Astrocyte (in vitro differentiated cells and primary cell): ENCODE measurements around the gene SH3GL2. TPM values are rescaled to one million over a fixed set of nuclear protein-coding genes. Genes with fewer than 3 reads are reported as not detected.
A peak's percentile ranks its signal among the peaks of the same experiment; 100 is the strongest.

Source experiments
- DNase-seq: peaks from one replicate; pipeline ENCODE4 v3.0.0-alpha.2; 2010; ENCODE audit warnings: low read depth
- FAIRE-seq: peaks from 2 replicates; lab custom pipeline; 2011; peaks lifted over from hg19 to GRCh38; lab: Jason Lieb, UNC
- H2AFZ ChIP-seq: 2 replicates; pipeline ENCODE4 v1.6.0; 2012; ENCODE audit warnings: low read depth, low read length, inconsistent platforms
- H3K27ac ChIP-seq: 2 replicates; pipeline ENCODE4 v1.5.1; 2011; ENCODE audit warnings: low read depth, low read length, inconsistent platforms
- H3K27me3 ChIP-seq: 2 replicates; pipeline ENCODE4 v1.6.0; 2011; ENCODE audit warnings: low read length, inconsistent platforms; ENCODE audit not compliant: insufficient read depth
- H3K36me3 ChIP-seq: 2 replicates; pipeline ENCODE4 v1.5.1; 2011; ENCODE audit warnings: low read length, inconsistent platforms; ENCODE audit not compliant: insufficient read depth
- H3K4me1 ChIP-seq: 2 replicates; pipeline ENCODE4 v1.5.1; 2011; ENCODE audit warnings: low read length, inconsistent platforms; ENCODE audit not compliant: insufficient read depth
- H3K4me2 ChIP-seq: 2 replicates; pipeline ENCODE4 v1.6.0; 2012; ENCODE audit warnings: low read length, inconsistent platforms
- H3K4me3 ChIP-seq: 2 replicates; pipeline ENCODE4 v1.5.1; 2011; ENCODE audit warnings: low read depth, mild to moderate bottlenecking, low read length, inconsistent platforms; ENCODE audit not compliant: insufficient read depth
- H3K79me2 ChIP-seq: 2 replicates; pipeline ENCODE4 v1.6.0; 2012; ENCODE audit warnings: mild to moderate bottlenecking, low read length, inconsistent platforms; ENCODE audit not compliant: insufficient read depth
- H3K9ac ChIP-seq: 2 replicates; pipeline ENCODE4 v1.6.0; 2012; ENCODE audit warnings: mild to moderate bottlenecking, low read length, inconsistent platforms
- H3K9me3 ChIP-seq: 2 replicates; pipeline ENCODE4 v1.5.1; 2012; ENCODE audit warnings: low read depth, mild to moderate bottlenecking, low read length, inconsistent platforms; ENCODE audit not compliant: insufficient read depth
- H4K20me1 ChIP-seq: 2 replicates; pipeline ENCODE4 v1.6.0; 2012; ENCODE audit warnings: low read length, inconsistent platforms; ENCODE audit not compliant: insufficient read depth
- H3K27ac Mint-ChIP-seq: one replicate; pipeline ENCODE4 v1.8.0; 2021; ENCODE audit warnings: mild to moderate bottlenecking, mixed read lengths; ENCODE audit not compliant: unreplicated experiment
- H3K27me3 Mint-ChIP-seq: one replicate; pipeline ENCODE4 v1.8.0; 2021; ENCODE audit warnings: low read depth, mixed read lengths; ENCODE audit not compliant: unreplicated experiment
- H3K36me3 Mint-ChIP-seq: one replicate; pipeline ENCODE4 v1.8.0; 2021; ENCODE audit warnings: low read depth, mixed read lengths; ENCODE audit not compliant: unreplicated experiment
- H3K4me1 Mint-ChIP-seq: one replicate; pipeline ENCODE4 v1.8.0; 2021; ENCODE audit warnings: low read depth, mixed read lengths; ENCODE audit not compliant: unreplicated experiment
- H3K4me3 Mint-ChIP-seq: one replicate; pipeline ENCODE4 v1.8.0; 2021; ENCODE audit warnings: mild to moderate bottlenecking, moderate library complexity, mixed read lengths; ENCODE audit not compliant: unreplicated experiment
- H3K9me3 Mint-ChIP-seq: one replicate; pipeline ENCODE4 v1.8.0; 2021; ENCODE audit warnings: mild to moderate bottlenecking, mixed read lengths; ENCODE audit not compliant: unreplicated experiment
- EZH2 ChIP-seq: IDR thresholded peaks from 2 replicates; pipeline ENCODE4 v1.6.1; 2012; ENCODE audit warnings: mild to moderate bottlenecking, low read length, inconsistent platforms; ENCODE audit not compliant: insufficient read depth
- total RNA-seq: library from RNA; stranded (reverse); gene quantifications from 2 replicates; pipeline ENCODE4 v1.2.1, GENCODE V29; 2021
- TF ChIP-seq, protein P1 (sequence below): IDR thresholded peaks from 2 replicates; pipeline ENCODE4 v1.5.1; 2011; ENCODE audit warnings: low read depth, mild to moderate bottlenecking, inconsistent platforms, low read length, moderate library complexity; ENCODE audit not compliant: insufficient read depth

SH3GL2 gene
- total RNA-seq, 1 donor from 2014 or later = 0.16 TPM

DNA sequence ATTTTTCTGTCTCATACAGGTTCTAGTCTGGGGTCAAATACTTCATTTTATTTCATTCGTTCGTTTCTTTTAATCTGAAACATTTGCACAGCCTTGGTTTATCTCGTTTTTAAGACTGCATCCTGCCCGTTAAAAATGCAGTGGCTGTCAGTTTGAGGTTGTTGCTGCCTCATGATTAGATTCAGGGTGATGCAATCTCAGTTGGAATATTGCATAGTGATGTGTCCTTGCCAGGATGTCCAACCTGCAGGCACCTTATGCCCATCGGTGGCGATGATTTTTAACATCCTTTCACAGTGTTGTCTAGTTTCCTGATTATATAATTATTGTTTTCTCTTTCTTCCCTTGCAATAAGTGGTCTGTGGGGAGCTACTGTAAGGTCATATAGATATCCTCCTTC is 45.1 kb downstream of the SH3GL2 start:
- no peak for DNase-seq
- TF ChIP-seq, protein P1, sequence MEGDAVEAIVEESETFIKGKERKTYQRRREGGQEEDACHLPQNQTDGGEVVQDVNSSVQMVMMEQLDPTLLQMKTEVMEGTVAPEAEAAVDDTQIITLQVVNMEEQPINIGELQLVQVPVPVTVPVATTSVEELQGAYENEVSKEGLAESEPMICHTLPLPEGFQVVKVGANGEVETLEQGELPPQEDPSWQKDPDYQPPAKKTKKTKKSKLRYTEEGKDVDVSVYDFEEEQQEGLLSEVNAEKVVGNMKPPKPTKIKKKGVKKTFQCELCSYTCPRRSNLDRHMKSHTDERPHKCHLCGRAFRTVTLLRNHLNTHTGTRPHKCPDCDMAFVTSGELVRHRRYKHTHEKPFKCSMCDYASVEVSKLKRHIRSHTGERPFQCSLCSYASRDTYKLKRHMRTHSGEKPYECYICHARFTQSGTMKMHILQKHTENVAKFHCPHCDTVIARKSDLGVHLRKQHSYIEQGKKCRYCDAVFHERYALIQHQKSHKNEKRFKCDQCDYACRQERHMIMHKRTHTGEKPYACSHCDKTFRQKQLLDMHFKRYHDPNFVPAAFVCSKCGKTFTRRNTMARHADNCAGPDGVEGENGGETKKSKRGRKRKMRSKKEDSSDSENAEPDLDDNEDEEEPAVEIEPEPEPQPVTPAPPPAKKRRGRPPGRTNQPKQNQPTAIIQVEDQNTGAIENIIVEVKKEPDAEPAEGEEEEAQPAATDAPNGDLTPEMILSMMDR = no peak
- no peak for TF ChIP-seq EZH2
- FAIRE-seq = no peak
- Mint-ChIP-seq H3K4me1 (peaks cover 8% of the 10 kb centered on the region), H3K4me3 (no peak overlapping the region), H3K36me3 (no peaks in the 10 kb centered on the region), H3K27ac (no peak overlapping the region), H3K9me3 (no peaks in the 10 kb centered on the region), H3K27me3 (peaks cover 3% of the 10 kb centered on the region)
- Histone ChIP-seq H3K27ac (no peak overlapping the region), H3K9ac (no peak overlapping the region), H3K79me2 (no peaks in the 10 kb centered on the region), H3K4me1 (peaks cover 14% of the 10 kb centered on the region), H3K27me3 (no peaks in the 10 kb centered on the region), H2AFZ (no peak overlapping the region), H3K9me3 (no peaks in the 10 kb centered on the region), H3K36me3 (no peaks in the 10 kb centered on the region), H3K4me2 (no peak overlapping the region), H3K4me3 (no peak overlapping the region), H4K20me1 (no peaks in the 10 kb centered on the region)

- TF ChIP-seq, protein P1 = no peak
- TF ChIP-seq EZH2 = no peak
- Histone ChIP-seq H3K79me2 (no peaks in the 10 kb centered on the region), H3K27me3 (no peaks in the 10 kb centered on the region), H3K4me2 (no peak overlapping the region), H3K9ac (no peak overlapping the region), H2AFZ (no peak overlapping the region), H3K9me3 (no peaks in the 10 kb centered on the region), H4K20me1 (no peaks in the 10 kb centered on the region), H3K4me1 (peaks cover 14% of the 10 kb centered on the region), H3K36me3 (no peaks in the 10 kb centered on the region), H3K4me3 (no peak overlapping the region), H3K27ac (no peak overlapping the region)
- Mint-ChIP-seq H3K9me3 (no peaks in the 10 kb centered on the region), H3K4me3 (no peak overlapping the region), H3K27me3 (peaks cover 3% of the 10 kb centered on the region), H3K4me1 (peaks cover 8% of the 10 kb centered on the region), H3K36me3 (no peaks in the 10 kb centered on the region), H3K27ac (no peak overlapping the region)
- FAIRE-seq (no peak), DNase-seq (no peak)
Observed at GRCh38 chr9:17624571-17624970, 45.7 kb downstream of the SH3GL2 start.

DNA sequence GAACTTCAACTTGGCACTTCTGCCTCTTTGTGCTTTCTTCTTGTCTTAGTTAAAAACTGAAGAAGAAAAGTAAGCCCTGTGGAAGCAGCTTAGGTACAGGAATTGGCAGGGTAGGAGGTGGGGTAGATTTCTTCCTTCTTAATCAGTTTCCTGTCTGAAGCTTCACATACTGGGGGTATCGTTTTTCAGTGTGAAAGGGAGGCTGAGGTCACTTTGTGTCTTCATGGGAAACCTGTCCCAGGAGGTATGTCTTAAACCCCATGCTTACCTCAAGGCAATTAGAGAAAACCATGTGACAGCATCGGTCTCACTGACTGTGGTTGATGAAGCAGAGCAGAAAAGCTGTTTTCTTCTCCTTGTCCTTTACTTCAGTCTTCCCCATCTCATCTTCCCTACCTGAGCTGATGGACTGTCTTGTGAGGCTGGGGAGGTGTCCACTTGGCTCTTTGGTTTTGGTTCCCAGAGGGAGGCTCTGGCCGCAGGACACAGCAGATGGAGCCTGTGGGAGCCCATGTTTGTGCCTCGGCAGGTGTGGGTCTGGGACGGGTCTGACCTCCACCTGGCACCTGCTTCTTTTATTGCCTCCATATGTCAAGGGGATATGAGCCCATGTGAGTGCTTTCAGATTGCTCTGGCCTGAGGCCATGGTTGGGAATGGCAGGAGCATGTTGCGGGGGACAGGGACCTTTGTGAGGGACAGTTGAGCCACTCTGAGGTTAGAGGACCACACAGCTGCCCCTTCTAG is 47.0 kb downstream of the SH3GL2 start:
- no peaks in the 10 kb centered on the region for H3K79me2 ChIP-seq
- FAIRE-seq (no peak), DNase-seq (peak; percentile 37)
- Mint-ChIP-seq H3K4me3 (no peak overlapping the region), H3K27ac (peak overlapping the region; percentile 0), H3K9me3 (no peaks in the 10 kb centered on the region), H3K4me1 (peaks cover 10% of the 10 kb centered on the region), H3K36me3 (no peaks in the 10 kb centered on the region), H3K27me3 (no peaks in the 10 kb centered on the region)
- no peak for TF ChIP-seq EZH2
- TF ChIP-seq, protein P1 = no peak
- no peak overlapping the region for H3K9ac ChIP-seq
- H3K27ac ChIP-seq = no peak overlapping the region
- H4K20me1 ChIP-seq = no peaks in the 10 kb centered on the region
- H3K9me3 ChIP-seq = no peaks in the 10 kb centered on the region
- peak overlapping the region; percentile 64 for H3K4me2 ChIP-seq
- H3K27me3 ChIP-seq = no peaks in the 10 kb centered on the region
- H3K36me3 ChIP-seq = no peaks in the 10 kb centered on the region
- H2AFZ ChIP-seq = no peak overlapping the region
- H3K4me3 ChIP-seq = no peak overlapping the region
- peaks cover 14% of the 10 kb centered on the region for H3K4me1 ChIP-seq
